Peyer's patch (tissue), 4 donors: Measurements from ENCODE around the gene PIR.

Experiments
- POLR2A ChIP-seq, 2 donors: fragments of 450-650 bp; IDR thresholded peaks; one replicate each; pipeline ENCODE4 v1.5.1; 2017; ENCODE audit warnings: antibody characterized with exemption in 2 of 2, mild to moderate bottlenecking in 2 of 2, moderate library complexity in 2 of 2
- TF ChIP-seq, protein P1 (sequence below), 6 experiments: fragments of 450-650 bp in 4 of 6; fragments of 200-600 bp in 2 of 6; sonication (generic) in 1 of 6; IDR thresholded peaks; one replicate each; pipeline ENCODE4 v1.5.1; 2017 to 2019; ENCODE audit warnings: antibody characterized with exemption in 6 of 6, mild to moderate bottlenecking in 3 of 6, moderate library complexity in 1 of 6

GRCh38 chrX:15410430-15410829 is 82.7 kb downstream of the PIR start:
- TF ChIP-seq POLR2A (IDR thresholded peaks at IDR 0.05) = no peak
- TF ChIP-seq, protein P1, sequence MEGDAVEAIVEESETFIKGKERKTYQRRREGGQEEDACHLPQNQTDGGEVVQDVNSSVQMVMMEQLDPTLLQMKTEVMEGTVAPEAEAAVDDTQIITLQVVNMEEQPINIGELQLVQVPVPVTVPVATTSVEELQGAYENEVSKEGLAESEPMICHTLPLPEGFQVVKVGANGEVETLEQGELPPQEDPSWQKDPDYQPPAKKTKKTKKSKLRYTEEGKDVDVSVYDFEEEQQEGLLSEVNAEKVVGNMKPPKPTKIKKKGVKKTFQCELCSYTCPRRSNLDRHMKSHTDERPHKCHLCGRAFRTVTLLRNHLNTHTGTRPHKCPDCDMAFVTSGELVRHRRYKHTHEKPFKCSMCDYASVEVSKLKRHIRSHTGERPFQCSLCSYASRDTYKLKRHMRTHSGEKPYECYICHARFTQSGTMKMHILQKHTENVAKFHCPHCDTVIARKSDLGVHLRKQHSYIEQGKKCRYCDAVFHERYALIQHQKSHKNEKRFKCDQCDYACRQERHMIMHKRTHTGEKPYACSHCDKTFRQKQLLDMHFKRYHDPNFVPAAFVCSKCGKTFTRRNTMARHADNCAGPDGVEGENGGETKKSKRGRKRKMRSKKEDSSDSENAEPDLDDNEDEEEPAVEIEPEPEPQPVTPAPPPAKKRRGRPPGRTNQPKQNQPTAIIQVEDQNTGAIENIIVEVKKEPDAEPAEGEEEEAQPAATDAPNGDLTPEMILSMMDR (IDR thresholded peaks at IDR 0.05) = no peak
